Cardiac septum (tissue), 1 donor: ENCODE measurements around the gene KRT16. TPM values are rescaled to one million over a fixed set of nuclear protein-coding genes. Genes with fewer than 3 reads are reported as not detected.

Experiments
- DNase-seq: peaks from one replicate; pipeline ENCODE4 v3.0.0-alpha.2; 2020; ENCODE audit warnings: low spot score
- intact Hi-C: fragments of 100-400 bp; cut with DNase I; formaldehyde crosslinking; loops from one replicate; pipeline ENCODE4 v1.14.0; 2022
- total RNA-seq: library from RNA; stranded (reverse); fragmentation: NEBNext Ultra II Directional; extraction: Animal tissue kit (Norgen Biotek cat#: 25700); gene quantifications from one replicate; pipeline ENCODE4 v1.2.1, GENCODE V29; 2021
- donor health status: DM: no; HTN: no; CAD: no.

KRT16 gene
- total RNA-seq, 1 donor from 2014 or later, result not detected

DNA sequence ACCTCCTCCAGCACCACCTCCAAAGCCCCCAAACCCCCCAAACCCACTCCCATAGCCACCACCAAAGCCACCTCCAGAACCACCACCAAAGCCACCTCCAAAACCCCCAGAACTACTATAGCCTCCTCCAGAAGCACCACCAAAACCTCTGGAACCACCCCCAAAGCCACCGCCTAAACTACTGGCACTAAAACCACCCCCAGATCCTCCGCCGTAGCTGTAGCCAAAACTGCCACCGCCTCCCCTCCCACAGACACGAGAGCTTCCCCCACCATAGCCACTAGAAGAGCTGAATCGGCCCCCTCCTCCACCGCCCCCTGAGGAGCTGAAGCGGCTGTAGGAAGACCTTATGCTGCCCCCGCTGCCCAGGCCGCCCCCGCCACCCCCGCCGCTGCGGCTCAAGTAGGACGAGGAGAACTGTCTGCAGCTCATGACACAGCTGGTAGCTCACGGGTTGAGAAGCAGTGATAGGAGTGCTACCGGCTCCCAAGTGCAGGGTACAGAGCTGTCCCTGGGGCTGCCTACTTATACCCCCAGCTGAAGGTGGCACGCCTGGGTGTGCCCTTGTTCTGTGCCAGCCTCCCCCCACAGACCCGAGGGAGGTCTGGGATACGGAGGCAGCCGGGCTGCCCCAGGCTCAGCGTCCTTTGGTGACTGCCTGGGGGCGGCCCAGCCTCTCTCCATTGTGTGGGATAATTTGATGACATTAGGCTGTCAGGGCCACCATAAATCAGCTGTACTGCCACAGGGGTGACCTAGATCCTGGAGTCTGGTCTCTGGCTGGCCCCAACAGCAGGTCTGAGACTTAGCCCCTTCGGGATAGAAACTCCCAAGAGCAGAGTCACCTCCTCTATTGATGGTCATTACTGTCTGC lies 40.8 kb downstream of the KRT16 start, which contains the start of gene KRT9:
Gene KRT9, minus strand, starts transcription at position 499 of the 874 bp plus-strand sequence. Its CDS starts 67 bp downstream, at position 432.
- no peak for DNase-seq
- intact Hi-C loops, result no loop called here

DNA sequence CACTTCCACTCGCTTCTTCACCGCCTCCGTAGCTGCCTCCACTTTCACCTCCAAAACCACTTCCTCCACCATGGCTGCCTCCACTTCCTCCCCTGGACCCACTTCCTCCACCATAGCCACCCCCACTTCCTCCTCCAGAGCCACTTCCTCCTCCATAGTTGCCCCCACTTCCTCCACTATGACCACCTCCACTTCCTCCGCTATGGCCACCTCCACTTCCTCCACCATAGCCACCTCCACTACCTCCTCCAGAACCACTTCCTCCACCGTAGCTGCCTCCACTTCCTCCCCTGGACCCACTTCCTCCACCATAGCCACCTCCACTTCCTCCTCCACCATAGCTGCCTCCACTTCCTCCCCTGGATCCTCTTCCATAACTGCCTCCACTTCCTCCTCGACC lies 45.2 kb downstream of the KRT16 start:
- no peak for DNase-seq
- intact Hi-C loops, result no loop called here

DNA sequence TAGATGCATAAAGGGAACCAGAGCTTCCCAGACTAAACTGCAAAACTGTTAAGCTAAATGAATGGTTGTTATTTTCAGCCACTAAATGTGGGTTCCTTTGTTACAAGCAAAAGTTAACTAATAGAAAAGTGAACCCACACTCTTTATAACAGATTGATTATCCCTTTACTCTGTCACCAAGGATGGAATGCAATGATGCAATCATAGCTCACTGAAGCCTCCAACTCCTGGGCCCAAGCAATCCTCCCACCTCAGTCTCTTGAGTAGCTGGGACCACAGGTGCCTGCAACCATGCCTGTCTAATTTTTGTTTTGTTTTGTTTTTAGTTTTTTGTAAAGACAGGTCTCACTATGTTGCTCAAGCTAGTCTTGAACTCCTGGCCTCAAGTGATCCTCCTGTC lies 47.2 kb downstream of the KRT16 start:
- no peak for DNase-seq
- intact Hi-C loops, result no loop called here

DNA sequence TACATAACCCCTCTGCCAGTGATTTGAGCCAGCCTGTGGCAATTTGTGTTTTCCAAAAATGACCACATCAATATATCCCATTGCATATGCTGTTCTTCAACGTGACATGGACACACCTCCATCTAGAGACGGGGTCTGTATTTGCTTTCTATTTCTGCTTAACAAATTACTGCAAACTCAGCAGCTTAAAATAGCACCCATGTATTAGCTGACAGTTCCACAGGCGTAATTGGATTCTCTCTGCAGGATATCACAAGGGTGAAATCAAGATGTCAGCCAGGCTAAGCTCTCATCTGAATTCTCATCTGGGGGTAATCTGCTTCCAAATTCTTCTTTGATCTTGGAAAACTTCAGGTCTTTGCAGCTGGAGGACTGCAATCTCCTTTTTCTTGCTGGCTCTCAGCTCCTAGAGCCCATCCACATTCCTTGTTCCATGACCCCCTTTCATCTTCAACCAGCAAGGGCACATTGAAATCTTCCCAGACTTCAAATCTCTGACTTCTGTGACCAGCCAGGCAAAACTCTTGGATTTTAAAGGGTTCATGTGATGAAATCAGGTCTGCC lies 48.9 kb downstream of the KRT16 start:
- intact Hi-C loops, result no loop called here

DNA sequence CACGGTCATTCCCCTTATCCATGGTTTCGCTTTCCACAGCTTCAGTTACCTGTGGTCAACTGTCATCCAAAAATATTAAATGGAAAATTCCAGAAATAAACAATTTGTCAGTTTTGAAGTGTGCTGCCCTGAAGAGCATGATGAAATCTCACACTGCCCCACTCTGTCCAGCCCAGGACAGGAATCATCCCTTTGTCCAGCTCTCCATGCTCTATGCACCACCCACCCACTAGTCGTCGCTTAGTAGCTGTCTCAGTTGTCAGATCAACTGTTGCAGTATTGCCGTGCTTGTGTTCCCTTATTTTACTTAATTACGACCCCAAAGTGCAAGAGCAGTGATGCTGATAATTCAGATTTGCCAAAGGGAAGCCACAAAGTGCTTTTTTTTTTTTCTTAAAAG lies 51.0 kb downstream of the KRT16 start:
- no peak for DNase-seq
- intact Hi-C loops, result no loop called here

More for the DNA sequence above, 48.9 kb downstream of the KRT16 start:
- no peak for DNase-seq

Other genes with a start within 250 kb of the KRT16 start
- gene KRT33B, start 243.0 kb downstream of the KRT16 start, total RNA-seq, result not detected
- not detected for gene KRT34, start 230.5 kb downstream of the KRT16 start, total RNA-seq
- gene KRT31, start 215.2 kb downstream of the KRT16 start, total RNA-seq, result not detected
- not detected for gene KRT37, start 188.2 kb downstream of the KRT16 start, total RNA-seq
- not detected for gene KRT38, start 171.8 kb downstream of the KRT16 start, total RNA-seq
- gene KRT32, start 145.4 kb downstream of the KRT16 start, total RNA-seq, result 0.27 TPM
- gene KRT35, start 131.6 kb downstream of the KRT16 start, total RNA-seq, result not detected
- gene KRT36, start 122.9 kb downstream of the KRT16 start, total RNA-seq, result not detected
- not detected for gene KRT13, start 107.2 kb downstream of the KRT16 start, total RNA-seq
- gene KRT15, start 93.9 kb downstream of the KRT16 start, total RNA-seq, result not detected
- 1.1 TPM for gene KRT19, start 84.5 kb downstream of the KRT16 start, total RNA-seq
- not detected for gene KRT9, start 40.7 kb downstream of the KRT16 start, total RNA-seq
- not detected for gene KRT14, start 25.9 kb downstream of the KRT16 start, total RNA-seq
- not detected for gene KRT17, start 11.8 kb upstream of the KRT16 start, total RNA-seq
- gene EIF1, start 76.1 kb upstream of the KRT16 start, total RNA-seq, result 1,014 TPM
- not detected for gene GAST, start 99.6 kb upstream of the KRT16 start, total RNA-seq
- gene HAP1, start 121.9 kb upstream of the KRT16 start, total RNA-seq, result 0.08 TPM
- 150 TPM for gene JUP, start 173.9 kb upstream of the KRT16 start, total RNA-seq
- gene P3H4, start 199.2 kb upstream of the KRT16 start, total RNA-seq, result 5.1 TPM
- gene FKBP10, start 200.2 kb upstream of the KRT16 start, total RNA-seq, result 17.7 TPM
- 22.8 TPM for gene NT5C3B, start 223.5 kb upstream of the KRT16 start, total RNA-seq
- not detected for gene KLHL10, start 225.1 kb upstream of the KRT16 start, total RNA-seq